ENCODE data around the gene SOBP. TPM values are rescaled to one million over a fixed set of nuclear protein-coding genes. Genes with fewer than 3 reads are reported as not detected.

SOBP gene
- polyA plus RNA-seq, 1 donor (not counting 4 experiments of a cell fraction or from before 2014, with no cell fraction given): not detected

- Histone ChIP-seq H2AFZ (ENCODE audit: control insufficient read depth, low read length) (no peak overlapping the region), H4K20me1 (ENCODE audit: control insufficient read depth, extremely low read depth, insufficient read depth, low read length) (no peaks in the 10 kb centered on the region), H3K9ac (ENCODE audit: control insufficient read depth, extremely low read depth, insufficient read depth, low read length) (no peak overlapping the region), H3K4me1 (ENCODE audit: control insufficient read depth, extremely low read depth, insufficient read depth, low read length) (no peaks in the 10 kb centered on the region), H3K27me3 (ENCODE audit: control insufficient read depth, extremely low read depth, insufficient read depth, low read length) (peaks cover 25% of the 10 kb centered on the region), H3K4me3 (ENCODE audit: control insufficient read depth in 2 of 3, extremely low read depth in 1 of 3, insufficient read depth in 2 of 3, low read depth in 1 of 3, low read length in 3 of 3) (no peak overlapping the region), H3K9me1 (ENCODE audit: control insufficient read depth, extremely low read depth, insufficient read depth, low read length) (no peaks in the 10 kb centered on the region), H3K36me3 (ENCODE audit: control insufficient read depth in 2 of 2, extremely low read depth in 1 of 2, insufficient read depth in 2 of 2, low read length in 2 of 2) (no peaks in the 10 kb centered on the region), H3K9me3 (ENCODE audit: control insufficient read depth, low read depth, low read length) (no peaks in the 10 kb centered on the region), H3K27ac (ENCODE audit: control insufficient read depth, insufficient read depth, low read length) (no peak overlapping the region), H3K79me2 (ENCODE audit: control insufficient read depth, insufficient read depth, low read length) (no peaks in the 10 kb centered on the region), H3K4me2 (ENCODE audit: control insufficient read depth, extremely low read depth, insufficient read depth, low read depth, low read length) (no peak overlapping the region)
- FAIRE-seq (no peak), DNase-seq (ENCODE audit: low read depth, low spot score) (no peak)
- TF ChIP-seq EZH2 (IDR thresholded peaks at IDR 0.05; ENCODE audit: low read length) (no peak), CTCF (optimal IDR thresholded peaks at IDR 0.05 in 1 of 3, IDR thresholded peaks at IDR 0.05 in 1 of 3, conservative IDR thresholded peaks at IDR 0.05 in 1 of 3; ENCODE audit: extremely low read depth in 1 of 3, insufficient read depth in 2 of 3, low read length in 3 of 3) (no peak)
- dilution Hi-C loops (cut with MboI; ENCODE audit: extremely low pct_ligation_motif_present, low sequenced_read_pairs): no loop called here
These were observed 79.6 kb downstream of the SOBP start for GRCh38 chr6:107569473-107569872.

GRCh38 chr6:107571354-107571753 lies 81.4 kb downstream of the SOBP start:
- DNase-seq (ENCODE audit: low read depth, low spot score) (no peak), FAIRE-seq (no peak)
- no peak overlapping the region for H3K9ac ChIP-seq (ENCODE audit: control insufficient read depth, extremely low read depth, insufficient read depth, low read length)
- H3K36me3 ChIP-seq (ENCODE audit: control insufficient read depth in 2 of 2, extremely low read depth in 1 of 2, insufficient read depth in 2 of 2, low read length in 2 of 2): no peaks in the 10 kb centered on the region
- H3K4me2 ChIP-seq (ENCODE audit: control insufficient read depth, extremely low read depth, insufficient read depth, low read depth, low read length): no peak overlapping the region
- no peaks in the 10 kb centered on the region for H3K9me1 ChIP-seq (ENCODE audit: control insufficient read depth, extremely low read depth, insufficient read depth, low read length)
- H3K27me3 ChIP-seq (ENCODE audit: control insufficient read depth, extremely low read depth, insufficient read depth, low read length): peaks cover 14% of the 10 kb centered on the region
- no peak for TF ChIP-seq CTCF (optimal IDR thresholded peaks at IDR 0.05 in 1 of 3, IDR thresholded peaks at IDR 0.05 in 1 of 3, conservative IDR thresholded peaks at IDR 0.05 in 1 of 3; ENCODE audit: extremely low read depth in 1 of 3, insufficient read depth in 2 of 3, low read length in 3 of 3)
- no peak for TF ChIP-seq EZH2 (IDR thresholded peaks at IDR 0.05; ENCODE audit: low read length)
- H3K4me3 ChIP-seq (ENCODE audit: control insufficient read depth in 2 of 3, extremely low read depth in 1 of 3, insufficient read depth in 2 of 3, low read depth in 1 of 3, low read length in 3 of 3): no peak overlapping the region
- H3K4me1 ChIP-seq (ENCODE audit: control insufficient read depth, extremely low read depth, insufficient read depth, low read length): no peaks in the 10 kb centered on the region
- H4K20me1 ChIP-seq (ENCODE audit: control insufficient read depth, extremely low read depth, insufficient read depth, low read length): no peaks in the 10 kb centered on the region
- dilution Hi-C loops (cut with MboI; ENCODE audit: extremely low pct_ligation_motif_present, low sequenced_read_pairs): no loop called here
- H3K79me2 ChIP-seq (ENCODE audit: control insufficient read depth, insufficient read depth, low read length): no peaks in the 10 kb centered on the region
- no peak overlapping the region for H3K27ac ChIP-seq (ENCODE audit: control insufficient read depth, insufficient read depth, low read length)
- no peaks in the 10 kb centered on the region for H3K9me3 ChIP-seq (ENCODE audit: control insufficient read depth, low read depth, low read length)
- H2AFZ ChIP-seq (ENCODE audit: control insufficient read depth, low read length): no peak overlapping the region
